GM11168 (cell line): ENCODE data around the gene SERPINE1.
"Not testable (repeated sequence)": the region's sequence is repeated elsewhere in the genome, so short reads cannot be mapped to it uniquely, and the experiment has no call there.

Experiments used
- in situ Hi-C: fragments of 300-500 bp; cut with MboI; formaldehyde crosslinking; loops from one replicate; pipeline ENCODE4 v1.12.0; 2022; ENCODE audit warnings: low sequenced_read_pairs; ENCODE audit not compliant: unreplicated experiment

Gene SERPINE1

GRCh38 chr7:101126651-101127459 is at the start of gene SERPINE1:
TSS of gene SERPINE1 (plus strand) at chr7:101127104. CDS start at chr7:101128394, 1,290 bp downstream.
- in situ Hi-C loops = no loop called here

GRCh38 chr7:101077303-101078086 is 49.4 kb upstream of the SERPINE1 start:
- in situ Hi-C loops = no loop called here

- in situ Hi-C loops = no loop called here
Measured at GRCh38 chr7:101081432-101081831, 45.5 kb upstream of the SERPINE1 start.

- in situ Hi-C loops = no loop called here
Measured at GRCh38 chr7:101084865-101085161, 42.1 kb upstream of the SERPINE1 start.

- in situ Hi-C loops = no loop called here
Measured at GRCh38 chr7:101085162-101085964, 41.5 kb upstream of the SERPINE1 start, which contains the start of gene TRIM56. TSS of gene TRIM56 (plus strand) at chr7:101085481. CDS start at chr7:101087313, 1,832 bp downstream.

- in situ Hi-C loops = no loop called here
Measured at GRCh38 chr7:101087334-101088068, 39.4 kb upstream of the SERPINE1 start.

- in situ Hi-C loops = no loop called here
Measured at GRCh38 chr7:101088069-101088425, 38.9 kb upstream of the SERPINE1 start.

- in situ Hi-C loops = no loop called here
Measured at GRCh38 chr7:101088858-101089529, 37.9 kb upstream of the SERPINE1 start.

- in situ Hi-C loops = no loop called here
Measured at GRCh38 chr7:101089876-101090275, 37.0 kb upstream of the SERPINE1 start.

GRCh38 chr7:101092266-101092905 is 34.5 kb upstream of the SERPINE1 start:
- in situ Hi-C loops = not testable (repeated sequence)

- in situ Hi-C loops = no loop called here
Measured at GRCh38 chr7:101093906-101094305, 33.0 kb upstream of the SERPINE1 start.

GRCh38 chr7:101094376-101094775 is 32.5 kb upstream of the SERPINE1 start:
- in situ Hi-C loops = no loop called here

- in situ Hi-C loops = no loop called here
Measured at GRCh38 chr7:101094791-101095375, 32.0 kb upstream of the SERPINE1 start.

GRCh38 chr7:101096331-101096956 is 30.5 kb upstream of the SERPINE1 start:
- in situ Hi-C loops = no loop called here

- in situ Hi-C loops = no loop called here
Measured at GRCh38 chr7:101096957-101097347, 30.0 kb upstream of the SERPINE1 start.

- in situ Hi-C loops = no loop called here
Measured at GRCh38 chr7:101097561-101097960, 29.3 kb upstream of the SERPINE1 start.

- in situ Hi-C loops = no loop called here
Measured at GRCh38 chr7:101099969-101100781, 26.7 kb upstream of the SERPINE1 start.
